HepG2 (cell line): ENCODE results near the gene CHCHD5. TPM values are rescaled to one million over a fixed set of nuclear protein-coding genes. Genes with fewer than 3 reads are reported as not detected.
A peak's percentile ranks its signal among the peaks of the same experiment; 100 is the strongest.

Source experiments
- EP300 ChIP-seq, 3 experiments: sonication (generic) in 1 of 3; formaldehyde crosslinking in 1 of 3; IDR thresholded peaks; 2 replicates each; pipeline versions ENCODE4 v1.5.1 to v1.6.1; 2011 to 2020; ENCODE audit warnings: low read depth in 2 of 3, low read length in 2 of 3, borderline replicate concordance in 1 of 3, improper control_type of control experiment in 1 of 3, mild to moderate bottlenecking in 1 of 3, missing genetic modification reagents in 1 of 3, moderate library complexity in 1 of 3
- FOXK1 ChIP-seq: sonication (generic); formaldehyde crosslinking; IDR thresholded peaks from 2 replicates; pipeline ENCODE4 v1.4.0; 2020; ENCODE audit warnings: low read depth, missing genetic modification reagents, borderline replicate concordance
- KDM4B ChIP-seq: sonication (generic); formaldehyde crosslinking; IDR thresholded peaks from 2 replicates; pipeline ENCODE4 v1.4.0; 2020; ENCODE audit warnings: missing genetic modification reagents
- MATR3 ChIP-seq: sonication (generic); formaldehyde crosslinking; IDR thresholded peaks from 2 replicates; pipeline ENCODE4 v1.4.0; 2020; ENCODE audit warnings: missing genetic modification reagents
- MBD4 ChIP-seq: IDR thresholded peaks from 2 replicates; pipeline ENCODE4 v1.6.1; 2012; ENCODE audit warnings: low read length, inconsistent platforms, borderline replicate concordance
- RFX1 ChIP-seq: fragments of 450-650 bp; IDR thresholded peaks from 2 replicates; pipeline ENCODE4 v1.6.1; 2017
- SPEN ChIP-seq: sonication (generic); formaldehyde crosslinking; IDR thresholded peaks from 2 replicates; pipeline ENCODE4 v1.5.1; 2020; ENCODE audit warnings: low read depth, mild to moderate bottlenecking, missing genetic modification reagents
- TCF7 ChIP-seq: sonication (generic); IDR thresholded peaks from 2 replicates; pipeline ENCODE4 v1.6.1; 2016; ENCODE audit warnings: antibody characterized with exemption, low read depth
- THYN1 ChIP-seq: sonication (generic); formaldehyde crosslinking; IDR thresholded peaks from 2 replicates; pipeline ENCODE4 v1.8.1; 2023; ENCODE audit warnings: low read depth, mild to moderate bottlenecking, moderate library complexity, missing genetic modification reagents, borderline replicate concordance
- YEATS4 ChIP-seq: sonication (generic); formaldehyde crosslinking; IDR thresholded peaks from 2 replicates; pipeline ENCODE4 v1.4.0; 2020; ENCODE audit warnings: missing genetic modification reagents, borderline replicate concordance
- ZNF446 ChIP-seq: sonication (generic); formaldehyde crosslinking; IDR thresholded peaks from 2 replicates; pipeline ENCODE4 v1.5.0; 2020; ENCODE audit warnings: mild to moderate bottlenecking, missing genetic modification reagents
- ZNF614 ChIP-seq: IDR thresholded peaks from 2 replicates; pipeline ENCODE4 v1.6.1; 2018; ENCODE audit warnings: missing biosample characterization, missing genetic modification reagents, inconsistent platforms, borderline replicate concordance
- polyA plus RNA-seq, 8 experiments: library from polyadenylated mRNA; depleted of rRNA in 3 of 8; stranded (reverse) in 7 of 8; unstranded in 1 of 8; fragments of >200 nt; fragmentation: Illumina TruSeq in 4 of 8; extraction: Trizol in 4 of 8; gene quantifications; 2 replicates each; pipeline versions ENCODE4 v1.2.1 to v1.2.3, GENCODE V29; 2011 to 2016; ENCODE audit warnings: low read depth in 4 of 8, missing spikeins in 1 of 8, mixed read lengths in 1 of 8; ENCODE audit not compliant: insufficient read depth in 1 of 8
- total RNA-seq, 5 experiments: library from RNA; depleted of rRNA; stranded (reverse); fragments of >200 nt; fragmentation: Illumina TruSeq; extraction: Trizol; gene quantifications; 2 replicates each; pipeline ENCODE4 v1.2.3, GENCODE V29; 2016; ENCODE audit warnings: low read depth in 1 of 5
- TF ChIP-seq, protein P1 (sequence below), 2 experiments: fragments of 450-650 bp in 1 of 2; sonication (generic) in 1 of 2; formaldehyde crosslinking in 1 of 2; IDR thresholded peaks; 2 replicates each; pipeline versions ENCODE4 v1.6.1 to v1.8.0; 2016 to 2022; ENCODE audit warnings: antibody characterized with exemption in 1 of 2, mild to moderate bottlenecking in 1 of 2, missing genetic modification reagents in 1 of 2
- TF ChIP-seq, protein P2 (sequence below): sonication (generic); formaldehyde crosslinking; IDR thresholded peaks from 2 replicates; pipeline ENCODE4 v1.4.0; 2020; ENCODE audit warnings: mild to moderate bottlenecking, missing genetic modification reagents
- TF ChIP-seq, protein P3 (sequence below), 2 experiments: sonication (generic) in 1 of 2; formaldehyde crosslinking in 1 of 2; IDR thresholded peaks; 2 replicates each; pipeline versions ENCODE4 v1.4.0 to v1.6.1; 2018 to 2020; ENCODE audit warnings: missing genetic modification reagents in 2 of 2, borderline replicate concordance in 1 of 2, low read depth in 1 of 2, mild to moderate bottlenecking in 1 of 2, missing biosample characterization in 1 of 2

Gene CHCHD5
- total and polyA plus RNA-seq, 2 of the 13 experiments (the other 11 are each of a cell fraction or from before 2014, with no cell fraction given), result 19.0 to 23.9 TPM

- TF ChIP-seq KDM4B (CRISPR knock-in tag), result peak; percentile 66; the same call in 1 of the 2 replicates
- TF ChIP-seq EP300 (IDR thresholded peaks at IDR 0.05; ENCODE audit: low read depth in 2 of 2, low read length in 2 of 2), result peak in 1 of 2 experiments; percentile 58; a peak in 3 of 4 replicates
- no peak for TF ChIP-seq EP300 (CRISPR knock-in tag; IDR thresholded peaks at IDR 0.05; ENCODE audit: borderline replicate concordance)
- peak; percentile 96 for TF ChIP-seq ZNF446 (CRISPR knock-in tag)
- peak; percentile 81 for TF ChIP-seq SPEN (CRISPR knock-in tag)
- peak; percentile 92 for TF ChIP-seq FOXK1 (CRISPR knock-in tag)
- TF ChIP-seq RFX1, result peak; percentile 90
- TF ChIP-seq, protein P1, sequence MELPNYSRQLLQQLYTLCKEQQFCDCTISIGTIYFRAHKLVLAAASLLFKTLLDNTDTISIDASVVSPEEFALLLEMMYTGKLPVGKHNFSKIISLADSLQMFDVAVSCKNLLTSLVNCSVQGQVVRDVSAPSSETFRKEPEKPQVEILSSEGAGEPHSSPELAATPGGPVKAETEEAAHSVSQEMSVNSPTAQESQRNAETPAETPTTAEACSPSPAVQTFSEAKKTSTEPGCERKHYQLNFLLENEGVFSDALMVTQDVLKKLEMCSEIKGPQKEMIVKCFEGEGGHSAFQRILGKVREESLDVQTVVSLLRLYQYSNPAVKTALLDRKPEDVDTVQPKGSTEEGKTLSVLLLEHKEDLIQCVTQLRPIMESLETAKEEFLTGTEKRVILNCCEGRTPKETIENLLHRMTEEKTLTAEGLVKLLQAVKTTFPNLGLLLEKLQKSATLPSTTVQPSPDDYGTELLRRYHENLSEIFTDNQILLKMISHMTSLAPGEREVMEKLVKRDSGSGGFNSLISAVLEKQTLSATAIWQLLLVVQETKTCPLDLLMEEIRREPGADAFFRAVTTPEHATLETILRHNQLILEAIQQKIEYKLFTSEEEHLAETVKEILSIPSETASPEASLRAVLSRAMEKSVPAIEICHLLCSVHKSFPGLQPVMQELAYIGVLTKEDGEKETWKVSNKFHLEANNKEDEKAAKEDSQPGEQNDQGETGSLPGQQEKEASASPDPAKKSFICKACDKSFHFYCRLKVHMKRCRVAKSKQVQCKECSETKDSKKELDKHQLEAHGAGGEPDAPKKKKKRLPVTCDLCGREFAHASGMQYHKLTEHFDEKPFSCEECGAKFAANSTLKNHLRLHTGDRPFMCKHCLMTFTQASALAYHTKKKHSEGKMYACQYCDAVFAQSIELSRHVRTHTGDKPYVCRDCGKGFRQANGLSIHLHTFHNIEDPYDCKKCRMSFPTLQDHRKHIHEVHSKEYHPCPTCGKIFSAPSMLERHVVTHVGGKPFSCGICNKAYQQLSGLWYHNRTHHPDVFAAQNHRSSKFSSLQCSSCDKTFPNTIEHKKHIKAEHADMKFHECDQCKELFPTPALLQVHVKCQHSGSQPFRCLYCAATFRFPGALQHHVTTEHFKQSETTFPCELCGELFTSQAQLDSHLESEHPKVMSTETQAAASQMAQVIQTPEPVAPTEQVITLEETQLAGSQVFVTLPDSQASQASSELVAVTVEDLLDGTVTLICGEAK (IDR thresholded peaks at IDR 0.05), result peak; percentile 81
- TF ChIP-seq, protein P1 (CRISPR knock-in tag; IDR thresholded peaks at IDR 0.05), result peak; percentile 85
- no peak for TF ChIP-seq MBD4
- no peak for TF ChIP-seq MATR3
- TF ChIP-seq ZNF614 (CRISPR knock-in tag), result peak; percentile 75; the same call in 1 of the 2 replicates
- peak; percentile 90; the same call in 1 of the 2 replicates for TF ChIP-seq THYN1 (CRISPR knock-in tag)
- TF ChIP-seq TCF7, result no peak
- TF ChIP-seq YEATS4 (CRISPR knock-in tag), result peak; percentile 88
- TF ChIP-seq, protein P2, sequence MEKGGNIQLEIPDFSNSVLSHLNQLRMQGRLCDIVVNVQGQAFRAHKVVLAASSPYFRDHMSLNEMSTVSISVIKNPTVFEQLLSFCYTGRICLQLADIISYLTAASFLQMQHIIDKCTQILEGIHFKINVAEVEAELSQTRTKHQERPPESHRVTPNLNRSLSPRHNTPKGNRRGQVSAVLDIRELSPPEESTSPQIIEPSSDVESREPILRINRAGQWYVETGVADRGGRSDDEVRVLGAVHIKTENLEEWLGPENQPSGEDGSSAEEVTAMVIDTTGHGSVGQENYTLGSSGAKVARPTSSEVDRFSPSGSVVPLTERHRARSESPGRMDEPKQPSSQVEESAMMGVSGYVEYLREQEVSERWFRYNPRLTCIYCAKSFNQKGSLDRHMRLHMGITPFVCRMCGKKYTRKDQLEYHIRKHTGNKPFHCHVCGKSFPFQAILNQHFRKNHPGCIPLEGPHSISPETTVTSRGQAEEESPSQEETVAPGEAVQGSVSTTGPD (CRISPR knock-in tag), result no peak
- TF ChIP-seq, protein P3, sequence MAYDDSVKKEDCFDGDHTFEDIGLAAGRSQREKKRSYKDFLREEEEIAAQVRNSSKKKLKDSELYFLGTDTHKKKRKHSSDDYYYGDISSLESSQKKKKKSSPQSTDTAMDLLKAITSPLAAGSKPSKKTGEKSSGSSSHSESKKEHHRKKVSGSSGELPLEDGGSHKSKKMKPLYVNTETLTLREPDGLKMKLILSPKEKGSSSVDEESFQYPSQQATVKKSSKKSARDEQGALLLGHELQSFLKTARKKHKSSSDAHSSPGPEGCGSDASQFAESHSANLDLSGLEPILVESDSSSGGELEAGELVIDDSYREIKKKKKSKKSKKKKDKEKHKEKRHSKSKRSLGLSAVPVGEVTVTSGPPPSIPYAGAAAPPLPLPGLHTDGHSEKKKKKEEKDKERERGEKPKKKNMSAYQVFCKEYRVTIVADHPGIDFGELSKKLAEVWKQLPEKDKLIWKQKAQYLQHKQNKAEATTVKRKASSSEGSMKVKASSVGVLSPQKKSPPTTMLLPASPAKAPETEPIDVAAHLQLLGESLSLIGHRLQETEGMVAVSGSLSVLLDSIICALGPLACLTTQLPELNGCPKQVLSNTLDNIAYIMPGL (CRISPR knock-in tag; IDR thresholded peaks at IDR 0.05; ENCODE audit: borderline replicate concordance in 1 of 2, low read depth in 1 of 2), result peak; percentile 80 to 97; a peak in 3 of 4 replicates
These were observed at the start of gene CHCHD5 (continued) for GRCh38 chr2:112584134-112584890.
